ENCODE results near the gene MAD1L1.
"Not testable (repeated sequence)": the region's sequence is repeated elsewhere in the genome, so short reads cannot be mapped to it uniquely, and the experiment has no call there.

Gene MAD1L1

DNA sequence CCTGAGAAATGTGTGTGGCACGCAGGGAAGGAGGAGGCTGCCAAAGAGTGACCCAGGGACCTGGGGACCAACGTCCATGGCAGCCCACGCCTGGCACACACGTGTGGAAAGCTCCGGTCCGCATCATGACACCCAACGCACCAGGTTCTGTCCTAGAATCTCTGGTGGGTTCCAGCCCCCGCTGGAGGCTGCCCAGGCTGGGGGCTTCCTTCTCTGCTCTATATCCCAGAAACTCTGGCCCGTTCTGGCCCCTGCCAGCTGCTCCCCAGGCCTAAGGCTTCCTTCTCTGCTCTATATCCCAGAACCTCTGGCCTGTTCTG, 300.8 kb downstream of the MAD1L1 start:
- DNase-seq = no peak

DNA sequence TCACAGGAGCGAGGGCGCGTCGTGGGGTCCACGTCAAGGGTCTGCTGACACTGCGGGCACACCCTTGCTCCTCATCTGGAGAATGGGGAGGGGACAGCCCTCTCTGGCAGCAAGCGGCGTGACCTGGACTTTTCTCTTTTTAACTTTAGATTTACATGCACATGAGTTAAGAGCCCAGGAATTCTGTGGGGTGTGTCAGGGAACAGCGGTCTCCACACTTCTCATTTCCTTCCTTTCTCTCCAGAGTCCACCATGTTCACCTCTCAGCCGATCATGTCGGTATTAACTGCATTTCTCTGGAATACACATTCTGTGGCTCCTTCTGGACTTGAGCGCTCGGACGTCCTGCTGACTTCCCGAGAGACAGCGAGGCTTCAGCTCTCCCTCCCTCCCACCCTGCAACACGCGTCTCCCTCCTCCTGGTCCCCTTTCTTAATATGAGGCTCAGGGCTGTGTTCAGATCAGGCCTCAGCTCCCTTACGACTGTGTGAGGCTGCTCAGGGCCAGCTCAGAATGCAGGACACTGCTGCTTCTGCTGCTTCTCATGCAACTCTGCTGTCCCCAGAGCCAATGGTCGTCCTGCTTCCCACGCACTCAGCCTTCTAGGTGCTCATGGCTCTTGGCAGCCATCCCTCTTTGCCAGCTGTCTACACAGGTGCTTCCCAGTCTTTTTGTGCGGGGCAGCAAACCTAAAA, 301.3 kb downstream of the MAD1L1 start:
- no peak for DNase-seq

DNA sequence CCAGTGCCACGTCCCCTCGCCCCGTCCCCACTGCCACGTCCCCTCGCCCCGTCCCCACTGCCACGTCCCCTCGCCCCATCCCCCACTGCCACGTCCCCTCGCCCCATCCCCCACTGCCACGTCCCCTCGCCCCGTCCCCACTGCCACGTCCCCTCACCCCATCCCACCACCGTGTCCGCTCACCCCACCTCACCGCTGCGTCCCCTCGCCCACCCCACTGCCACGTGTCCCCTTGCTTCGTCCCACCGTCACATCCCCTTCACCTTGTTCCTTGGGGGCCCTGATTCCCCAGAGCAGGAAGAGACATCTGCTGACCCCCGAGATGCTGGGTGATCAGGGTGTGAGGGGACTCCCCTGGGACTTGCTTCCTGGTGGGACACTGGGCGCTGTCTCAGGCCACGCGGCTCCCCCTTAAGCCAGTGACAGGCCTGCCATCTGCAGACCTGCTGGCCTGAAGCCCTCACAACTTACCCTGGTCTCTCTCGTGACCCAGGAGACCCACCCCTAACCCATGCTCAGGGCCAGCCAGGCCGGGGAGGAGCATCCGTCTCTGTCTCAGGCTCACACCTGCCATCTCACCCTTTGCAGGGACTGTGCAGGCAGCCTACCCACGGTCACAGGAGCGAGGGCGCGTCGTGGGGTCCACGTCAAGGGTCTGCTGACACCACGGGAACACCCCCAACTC, 302.2 kb downstream of the MAD1L1 start:
- DNase-seq = no peak

DNA sequence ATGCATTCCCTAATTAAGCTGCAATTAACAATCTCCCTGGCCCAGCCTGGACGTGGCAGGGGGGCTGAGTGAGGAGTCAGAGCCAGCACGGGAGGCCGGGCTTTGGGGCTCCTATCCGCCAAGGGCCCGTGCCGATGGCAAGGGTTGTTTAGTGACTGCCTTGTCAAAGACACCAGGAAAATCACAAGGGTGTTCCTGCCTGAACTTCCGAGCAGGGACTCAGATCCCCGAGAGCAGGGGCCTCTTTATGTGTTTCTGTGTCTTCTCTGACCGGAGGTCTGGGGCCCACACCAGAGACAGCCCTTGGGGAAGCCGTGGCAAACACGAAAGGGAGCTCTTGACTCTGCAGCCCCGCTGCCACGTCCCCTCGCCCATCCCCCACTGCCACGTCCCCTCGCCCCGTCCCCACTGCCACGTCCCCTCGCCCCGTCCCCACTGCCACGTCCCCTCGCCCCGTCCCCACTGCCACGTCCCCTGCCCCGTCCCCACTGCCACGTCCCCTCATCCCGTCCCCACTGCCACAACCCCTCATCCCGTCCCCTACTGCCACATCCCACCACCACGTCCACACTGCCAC, 303.3 kb downstream of the MAD1L1 start:
- not testable (repeated sequence) for DNase-seq

DNA sequence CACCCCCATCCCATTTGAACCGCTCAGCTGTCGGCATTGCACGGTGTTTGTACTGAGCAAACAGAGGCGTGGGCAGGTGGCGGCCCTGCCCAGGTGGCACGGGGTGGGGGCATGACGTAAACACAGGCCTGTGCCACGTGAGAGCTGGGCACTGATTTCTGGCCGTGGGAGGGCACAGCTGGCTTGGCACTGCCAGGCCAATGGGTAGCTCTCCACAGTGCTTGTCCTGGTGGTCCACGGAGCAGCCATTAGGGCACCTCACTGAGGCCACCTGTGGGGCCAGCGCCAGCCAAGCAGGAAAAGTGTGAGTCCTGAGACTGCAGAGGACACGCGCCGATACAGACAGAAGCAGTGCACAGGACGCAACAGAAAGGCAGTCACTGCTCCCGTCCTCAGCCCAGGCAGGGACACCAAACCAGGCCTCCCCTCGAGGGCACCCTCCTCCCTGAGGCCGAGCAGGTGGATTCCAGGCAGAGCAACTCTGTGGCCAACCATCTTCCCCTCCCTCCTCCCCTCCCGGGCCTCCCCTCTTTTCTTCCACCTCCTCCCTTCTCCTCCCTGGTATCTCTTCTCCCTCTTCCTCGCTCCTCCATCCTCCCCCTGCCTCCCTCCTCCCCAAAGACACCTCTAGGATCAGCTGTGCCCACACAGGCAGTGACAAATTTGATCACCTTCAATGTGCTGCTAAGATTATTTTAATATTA, 303.9 kb downstream of the MAD1L1 start:
- DNase-seq = no peak

DNA sequence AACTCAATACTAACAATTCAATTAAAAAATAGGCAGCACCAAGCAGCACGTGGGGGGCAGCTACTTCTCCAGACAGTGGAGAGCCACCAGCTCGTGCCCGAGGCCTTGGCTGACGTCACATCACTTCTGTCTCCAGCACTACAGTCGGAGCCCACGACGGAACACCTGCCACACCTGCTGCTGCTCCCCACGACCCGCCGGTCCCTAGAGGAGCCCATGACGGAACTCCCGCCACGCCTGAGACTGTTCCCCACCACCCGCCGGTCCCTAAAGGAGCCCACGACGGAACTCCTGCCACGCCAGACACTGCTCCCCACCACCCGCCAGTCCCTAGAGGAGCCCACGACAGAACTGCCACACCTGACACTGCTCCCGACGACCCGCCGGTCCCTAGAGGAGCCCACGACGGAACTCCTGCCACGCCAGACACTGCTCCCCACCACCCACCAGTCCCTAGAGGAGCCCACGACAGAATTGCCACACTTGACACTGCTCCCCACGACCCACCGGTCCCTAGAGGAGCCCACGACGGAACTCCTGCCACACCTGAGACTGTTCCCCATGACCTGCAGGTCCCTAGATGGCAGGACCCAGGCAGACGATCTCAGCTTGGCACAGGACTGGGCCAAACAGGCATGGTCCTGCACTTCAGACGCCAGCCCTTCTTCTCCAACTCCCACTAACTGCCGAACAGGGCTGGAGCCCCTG, 304.7 kb downstream of the MAD1L1 start:
- no peak for DNase-seq

DNA sequence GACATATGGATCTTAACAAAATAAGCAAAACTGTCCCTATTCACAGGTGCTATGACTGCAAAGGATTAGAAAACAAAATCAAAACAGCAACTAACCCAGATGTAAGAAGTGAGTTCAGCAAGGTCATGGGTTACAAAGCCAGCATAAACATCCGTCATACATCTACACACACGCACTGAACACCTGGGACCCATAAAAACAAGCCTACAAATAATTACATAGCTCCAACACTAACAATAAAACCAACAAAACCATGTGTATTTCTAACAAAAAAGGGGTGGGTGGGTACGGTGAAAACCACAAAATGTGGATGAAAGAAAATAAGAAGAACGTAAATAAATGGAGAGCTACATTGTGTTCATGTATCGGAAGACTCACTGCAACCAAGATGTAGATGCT, 305.8 kb downstream of the MAD1L1 start:
- no peak for DNase-seq

DNA sequence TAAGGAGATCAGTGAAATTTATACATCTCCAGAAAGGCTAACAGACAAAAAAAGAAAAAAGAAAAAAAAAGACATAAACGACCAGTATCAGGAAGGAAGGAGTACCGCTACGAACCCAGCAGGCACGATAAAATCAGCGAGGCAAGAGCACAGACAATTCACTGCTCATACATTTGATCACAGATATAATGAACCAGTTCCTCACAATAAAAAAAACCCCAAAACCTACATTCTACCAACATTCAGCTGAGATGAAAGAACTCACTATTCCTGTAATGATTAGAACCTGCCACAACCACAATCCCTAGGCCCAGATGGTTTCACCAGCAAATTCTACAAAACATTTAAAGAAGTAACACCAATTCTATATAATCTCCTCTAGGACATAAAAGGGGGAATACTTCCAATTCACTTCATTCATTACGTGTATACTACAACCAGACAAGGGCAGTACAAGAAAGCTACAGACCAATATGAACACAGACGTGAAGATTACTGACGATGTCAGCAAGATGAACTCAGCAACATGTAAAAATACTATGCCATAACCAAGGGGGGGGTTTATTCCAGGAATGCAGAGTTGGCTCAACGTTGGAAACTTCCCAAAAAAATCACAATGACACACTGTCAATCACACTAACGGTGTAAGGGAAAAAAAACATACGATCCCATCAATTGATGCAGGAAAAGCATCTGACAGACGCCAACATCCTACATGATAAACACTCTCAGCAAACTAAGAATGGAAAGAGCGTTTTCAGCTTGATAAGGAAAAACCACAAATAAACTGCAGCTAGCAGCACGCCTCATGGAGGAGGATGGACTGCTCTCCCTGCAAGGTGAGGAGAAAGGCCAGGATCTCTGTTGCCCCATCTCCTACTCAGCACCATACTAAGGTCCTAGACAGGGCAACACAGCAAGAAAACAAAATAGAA, 306.5 kb downstream of the MAD1L1 start:
- DNase-seq = peak in 1 of 2 experiments; percentile 37

DNA sequence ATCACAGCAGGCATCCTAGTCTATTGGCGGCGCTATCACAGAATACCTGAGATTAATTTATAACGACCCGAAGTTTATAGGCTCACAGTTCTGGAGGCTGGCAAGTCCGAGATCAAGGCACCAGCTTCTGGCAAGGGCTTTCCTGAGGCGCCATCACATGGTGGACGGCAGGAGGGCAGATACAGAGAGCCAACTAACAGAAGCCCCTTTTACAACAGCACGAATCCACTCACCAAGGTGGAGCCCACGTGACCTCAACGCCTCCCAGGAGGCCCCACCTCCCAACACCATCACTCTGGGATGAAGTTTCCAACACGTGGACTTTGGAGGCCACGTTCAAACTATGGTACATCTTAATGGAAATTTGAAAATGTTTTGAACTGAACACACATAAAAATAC, 307.4 kb downstream of the MAD1L1 start:
- no peak for DNase-seq

DNA sequence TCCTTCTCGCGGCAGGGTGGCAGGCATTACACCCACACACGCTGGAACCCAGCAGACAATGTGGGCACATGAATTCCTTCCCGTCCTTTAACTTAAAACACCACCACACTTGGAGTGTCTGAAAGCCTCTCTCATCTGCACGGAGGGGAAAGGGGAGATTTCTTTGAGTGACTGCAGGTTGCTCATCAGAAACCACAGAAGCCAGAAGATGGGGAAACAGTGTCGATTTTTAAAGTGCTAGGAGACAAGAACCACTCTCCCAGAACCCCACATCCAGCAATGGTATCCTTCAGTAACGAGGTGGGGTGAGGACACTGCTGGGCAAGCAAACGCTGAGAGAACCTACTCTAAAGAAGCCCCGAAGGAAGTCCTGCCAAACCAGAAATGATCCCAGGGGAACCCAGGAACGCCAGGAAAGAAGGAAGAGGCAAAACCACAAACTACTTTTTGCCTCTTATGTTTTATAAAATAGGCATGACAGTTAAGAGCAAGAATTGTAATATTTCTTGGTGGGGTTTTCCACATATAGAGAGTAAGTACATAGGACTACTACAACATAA, 308.4 kb downstream of the MAD1L1 start:
- peak; percentile 25 to 26 for DNase-seq

DNA sequence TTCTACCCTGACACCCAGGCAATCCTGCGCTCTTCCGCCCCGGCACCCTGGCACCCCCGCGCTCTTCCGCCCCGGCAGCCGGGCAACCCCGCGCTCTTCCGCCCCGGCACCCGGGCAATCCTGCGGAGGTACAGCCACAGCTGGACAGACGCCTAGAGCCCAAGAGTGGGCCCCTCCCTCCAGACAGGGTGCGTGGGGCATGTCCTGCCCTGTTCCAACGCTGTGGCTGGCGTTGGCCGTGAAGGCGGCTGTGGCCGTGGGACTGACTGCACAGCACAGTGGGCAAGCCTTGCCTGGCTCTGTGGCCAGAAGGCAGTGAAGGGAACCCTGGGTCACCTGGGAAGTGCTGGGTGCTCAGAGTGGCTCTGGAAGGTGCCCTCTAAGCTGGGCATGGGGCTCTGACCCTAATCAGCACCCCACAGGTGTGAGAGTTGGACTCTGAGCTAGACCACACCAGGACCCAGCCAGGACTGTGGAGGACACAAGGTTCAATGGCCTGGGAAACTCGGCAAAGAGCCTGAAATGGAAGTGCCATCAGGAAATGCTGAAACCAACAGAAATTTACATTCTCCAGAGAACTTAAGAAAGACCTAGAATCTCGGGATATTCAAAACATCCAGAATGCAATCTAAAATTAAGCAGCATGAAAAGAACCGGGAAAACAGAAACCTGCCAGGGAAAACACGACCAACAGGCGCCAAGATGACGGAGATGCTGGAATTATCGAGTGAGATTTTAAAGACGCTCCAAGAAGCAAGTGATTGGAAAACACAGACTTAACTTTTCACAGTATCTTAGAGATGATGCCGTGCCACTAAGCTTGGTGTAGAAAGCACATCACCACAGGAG, 309.1 kb downstream of the MAD1L1 start:
- no peak for DNase-seq

DNA sequence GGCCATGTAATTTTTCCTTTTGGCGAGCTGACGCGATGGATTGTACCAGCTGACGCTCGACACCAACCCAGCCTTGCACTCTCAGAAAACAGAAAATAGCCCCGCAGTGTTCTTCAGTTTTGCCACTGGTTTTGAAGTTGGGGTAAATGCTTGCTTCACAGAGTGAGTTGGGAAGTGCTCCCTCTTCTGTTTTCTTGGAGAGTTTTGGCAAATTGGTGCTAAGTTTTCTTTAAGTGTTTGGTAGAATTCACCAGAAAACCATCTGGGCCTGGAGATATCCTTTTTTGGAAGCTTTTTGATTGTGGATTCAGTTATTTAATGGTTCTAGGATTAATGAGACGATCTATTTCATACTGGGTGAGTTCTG, 309.9 kb downstream of the MAD1L1 start:
- no peak for DNase-seq

DNA sequence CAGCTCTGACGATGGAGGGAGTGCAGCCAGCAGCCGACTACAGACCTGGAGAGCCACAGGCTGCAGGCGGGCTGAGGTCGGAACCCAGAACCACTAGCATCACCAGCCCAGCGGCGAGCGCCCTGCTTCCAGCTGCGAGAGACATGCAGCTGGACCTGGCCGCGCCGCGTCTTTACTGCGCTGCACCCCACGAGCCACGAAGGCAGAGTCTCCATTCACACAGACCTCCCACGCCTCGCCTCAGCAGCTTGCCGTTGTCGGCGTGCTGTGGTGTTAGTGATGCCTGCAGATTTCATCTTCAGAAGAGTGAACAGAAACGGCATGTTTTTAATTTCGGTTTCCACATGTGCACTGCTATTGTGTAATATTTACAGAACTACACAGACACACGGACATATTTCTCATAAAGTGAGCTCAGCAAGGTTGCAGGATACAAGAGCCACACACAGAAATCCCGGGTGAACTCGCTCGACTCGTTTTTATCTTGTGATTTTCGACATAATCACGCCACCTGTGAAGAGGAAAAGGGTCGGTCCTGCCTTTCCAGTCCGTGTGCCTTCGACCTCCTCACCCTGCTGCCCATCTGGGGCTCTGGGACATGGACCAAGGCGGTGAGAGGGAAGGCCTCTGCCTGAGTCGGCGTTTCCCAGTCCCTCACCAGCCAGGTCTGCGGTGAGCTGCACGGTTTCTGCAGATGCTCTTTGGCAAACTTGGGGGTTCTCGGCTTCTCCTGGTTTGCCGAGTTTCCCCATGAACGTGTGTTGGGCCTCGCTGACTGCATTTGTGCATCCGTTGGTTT, 310.5 kb downstream of the MAD1L1 start:
- peak; percentile 67 to 76 for DNase-seq

DNA sequence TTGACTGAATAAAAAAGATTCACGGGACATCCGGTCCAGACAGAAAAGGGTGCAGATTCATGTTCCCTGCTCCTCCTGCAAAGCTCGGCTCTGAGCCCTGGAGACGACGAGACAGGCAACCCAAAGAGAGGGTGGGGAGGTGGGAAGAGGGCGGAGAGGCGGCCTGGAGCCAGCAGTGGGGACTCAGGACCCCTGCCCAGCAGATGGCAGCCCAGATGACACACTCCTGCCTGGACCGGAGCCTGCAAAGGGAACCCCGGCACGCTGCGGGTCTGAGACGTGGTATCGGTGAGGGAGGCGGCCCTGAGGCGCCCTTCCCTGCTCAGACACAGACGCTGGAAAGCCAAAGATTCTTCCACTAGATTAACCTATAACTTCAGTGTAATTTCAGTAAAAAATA, 311.9 kb downstream of the MAD1L1 start:
- DNase-seq = no peak

DNA sequence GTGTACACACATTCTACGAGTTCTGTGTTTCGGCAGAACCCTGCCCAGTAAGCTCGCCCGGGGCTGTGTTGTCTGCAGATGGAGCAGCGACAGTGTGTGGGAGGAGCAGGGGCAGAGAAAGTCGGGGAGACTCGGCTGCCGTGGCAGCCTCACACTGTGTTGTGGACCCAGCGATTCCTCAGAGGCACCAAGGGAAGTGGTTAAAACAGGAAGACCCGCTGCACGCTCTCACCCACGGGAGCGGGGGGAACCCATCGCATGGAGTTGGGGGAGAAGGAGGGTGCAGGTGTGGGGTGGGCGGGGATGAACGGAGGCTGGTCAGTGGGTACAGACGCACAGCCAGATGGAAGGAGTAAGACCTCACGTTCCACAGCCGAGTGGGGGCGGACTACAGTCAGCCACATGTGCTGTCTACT, 312.5 kb downstream of the MAD1L1 start:
- peak; percentile 43 to 53 for DNase-seq

DNA sequence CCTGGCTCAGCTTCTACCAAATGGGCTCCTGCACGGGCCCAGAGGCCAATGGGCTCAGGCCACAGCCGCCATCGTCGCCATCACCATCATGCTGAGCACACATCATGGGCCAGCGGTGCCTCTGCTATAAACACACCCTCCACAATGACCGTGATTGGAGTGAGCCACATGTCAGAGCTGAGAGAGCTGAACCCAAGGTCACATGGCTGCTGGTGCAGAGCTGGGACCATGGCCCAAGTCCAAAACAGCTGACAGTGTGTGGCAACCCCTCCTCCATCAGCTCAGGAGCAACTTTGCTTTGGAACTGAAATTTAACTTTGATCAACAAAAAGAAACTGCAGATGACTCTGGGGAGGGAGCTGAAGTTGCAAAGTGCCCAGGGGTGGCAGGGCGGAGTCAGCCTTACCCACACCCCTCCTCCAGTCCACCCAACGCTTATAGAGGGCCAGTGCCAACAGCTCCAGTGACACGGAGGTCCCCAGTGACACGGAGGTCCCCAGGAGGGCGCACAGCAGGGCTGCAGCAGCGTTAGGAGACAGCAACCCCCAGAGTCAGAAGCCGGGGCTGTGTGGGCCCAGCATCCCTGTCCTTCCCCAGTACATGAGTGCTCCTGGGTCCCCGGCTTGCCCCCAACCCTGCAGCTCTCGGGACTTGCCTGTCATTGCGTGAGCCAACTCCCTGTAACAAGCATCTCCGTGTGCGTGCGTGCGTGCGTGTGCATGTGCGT, 313.0 kb downstream of the MAD1L1 start:
- DNase-seq = no peak

DNA sequence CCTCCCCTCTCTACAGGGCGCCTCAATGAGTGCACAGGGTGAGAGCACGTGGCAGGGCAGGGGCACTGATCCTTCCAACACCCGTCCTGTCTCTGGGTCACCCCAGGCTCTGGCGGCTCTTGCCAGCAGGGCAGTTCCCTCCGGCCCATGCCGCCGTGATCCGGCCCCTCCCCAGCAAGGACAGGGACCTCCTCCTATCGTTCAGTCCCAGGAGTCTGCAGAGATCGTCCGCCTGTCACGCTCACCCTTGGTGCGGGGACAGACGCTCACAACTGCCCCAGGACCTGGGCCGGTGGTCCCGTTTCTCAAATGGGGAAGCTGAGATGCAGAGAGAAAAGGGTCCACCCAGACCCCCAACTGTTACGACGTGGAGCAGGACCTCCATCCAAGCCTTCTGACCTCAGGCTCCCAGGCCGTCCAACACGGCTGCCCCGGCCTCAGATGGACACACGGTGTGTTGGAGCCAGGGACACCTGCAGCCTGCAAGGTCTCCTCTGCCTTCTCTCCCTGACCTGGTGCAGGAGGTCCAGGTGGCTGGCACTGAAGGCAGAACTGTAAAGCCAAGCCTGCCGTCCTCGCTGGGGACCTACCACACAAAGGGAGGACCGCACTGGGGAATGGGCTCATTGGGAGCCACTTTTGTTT, 313.7 kb downstream of the MAD1L1 start:
- no peak for DNase-seq

DNA sequence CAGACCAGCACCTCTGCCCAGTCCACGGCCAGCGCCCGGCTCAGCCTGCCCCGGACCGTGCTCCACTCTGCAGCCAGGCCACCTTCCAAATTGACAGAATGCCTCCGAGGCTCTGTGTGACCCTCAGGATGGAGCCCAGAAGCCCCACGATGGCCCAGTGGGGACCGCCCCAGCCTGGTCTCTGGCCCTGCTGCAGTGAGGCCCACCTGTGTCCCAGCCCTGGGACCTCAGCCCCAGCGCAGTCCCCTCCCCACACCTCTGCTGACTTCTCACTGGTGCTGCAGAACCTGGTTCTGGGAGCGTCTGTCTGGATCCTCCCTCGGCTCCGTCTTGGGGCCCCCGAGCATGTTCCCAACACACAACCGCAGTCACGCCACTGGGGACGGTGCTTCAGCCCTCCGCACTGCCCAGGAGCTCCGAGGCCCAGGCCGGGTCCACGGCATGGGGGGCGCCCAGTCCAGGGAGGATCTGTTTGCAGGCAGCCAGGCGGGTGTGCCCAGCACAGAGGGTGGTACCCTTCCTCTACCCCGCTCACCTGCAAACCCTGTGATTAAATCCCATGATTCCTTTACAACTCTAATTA, 314.6 kb downstream of the MAD1L1 start:
- DNase-seq = no peak
